NCI-H2227 treated with DMSO at 0.1 percent for 48 hours (cell line): ENCODE data around the gene RNF214.
A peak's percentile ranks its signal among the peaks of the same experiment; 100 is the strongest.

Experiments used
- DNase-seq: peaks from one replicate; lab custom pipeline; 2025; lab: John Stamatoyannopoulos, UW

Gene RNF214

DNA sequence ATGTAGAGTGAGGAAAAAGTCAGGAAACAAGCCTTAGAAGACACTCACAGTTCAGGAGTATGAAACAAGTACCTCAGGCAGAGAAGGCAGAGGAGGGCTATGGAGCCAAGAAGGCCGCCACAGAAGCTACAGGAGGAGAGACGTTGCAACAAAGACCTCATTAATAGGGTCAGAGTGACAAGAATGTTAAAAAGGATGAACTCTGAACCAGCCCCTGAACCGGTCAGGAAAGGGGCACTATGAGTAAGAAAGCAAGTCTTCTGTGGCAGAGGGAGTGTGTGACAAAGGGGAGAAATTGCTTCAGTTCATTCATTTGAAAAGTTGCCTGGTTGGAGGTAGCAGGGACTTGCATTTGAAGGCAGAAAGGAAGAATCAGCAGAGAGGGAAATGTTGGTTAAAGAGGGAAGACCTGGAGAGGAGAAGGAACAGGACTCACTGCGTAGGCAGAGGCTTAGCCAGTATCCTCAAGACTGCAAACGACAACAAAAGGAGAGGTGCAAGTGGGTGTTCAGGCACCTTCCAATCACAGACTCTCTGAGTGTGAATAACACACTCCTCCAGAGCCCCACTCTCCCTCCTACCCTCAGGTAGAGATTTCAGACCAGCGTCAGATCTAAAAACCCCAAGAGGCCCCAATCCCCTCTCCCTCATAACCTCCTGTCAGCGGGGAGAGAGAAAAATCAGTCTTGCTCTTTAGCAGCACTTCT is 17.9 kb upstream of the RNF214 start:
- no peak for DNase-seq

GRCh38 chr11:117217141-117218084 is 15.1 kb upstream of the RNF214 start:
- no peak for DNase-seq

GRCh38 chr11:117218133-117218915 is 14.1 kb upstream of the RNF214 start:
- no peak for DNase-seq

DNA sequence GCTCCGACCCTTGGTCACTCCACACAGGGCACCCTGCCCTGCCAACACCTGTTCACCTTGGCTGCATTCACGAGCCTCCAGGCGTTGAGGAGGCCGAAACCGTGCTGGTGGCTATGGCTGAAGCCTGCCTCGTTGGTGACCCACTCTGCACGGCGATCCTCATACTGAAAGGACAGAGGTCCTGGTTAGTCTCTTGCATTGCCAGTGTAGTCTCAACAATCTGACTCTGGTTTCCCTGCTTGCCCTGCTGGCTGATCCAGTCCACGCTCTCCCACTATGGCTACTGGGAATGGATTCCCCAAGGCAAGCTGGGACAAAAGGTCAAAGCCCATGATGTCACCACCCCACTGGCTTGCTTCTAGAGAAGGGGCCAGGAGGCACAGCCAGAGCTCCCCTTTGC is 13.5 kb upstream of the RNF214 start:
- no peak for DNase-seq

GRCh38 chr11:117219455-117219854 is 13.0 kb upstream of the RNF214 start:
- DNase-seq: no peak

GRCh38 chr11:117219995-117220394 is 12.5 kb upstream of the RNF214 start:
- no peak for DNase-seq

GRCh38 chr11:117220568-117220967 is 11.9 kb upstream of the RNF214 start:
- DNase-seq: no peak

GRCh38 chr11:117220999-117221774 is 11.3 kb upstream of the RNF214 start:
- peak; percentile 4 for DNase-seq

DNA sequence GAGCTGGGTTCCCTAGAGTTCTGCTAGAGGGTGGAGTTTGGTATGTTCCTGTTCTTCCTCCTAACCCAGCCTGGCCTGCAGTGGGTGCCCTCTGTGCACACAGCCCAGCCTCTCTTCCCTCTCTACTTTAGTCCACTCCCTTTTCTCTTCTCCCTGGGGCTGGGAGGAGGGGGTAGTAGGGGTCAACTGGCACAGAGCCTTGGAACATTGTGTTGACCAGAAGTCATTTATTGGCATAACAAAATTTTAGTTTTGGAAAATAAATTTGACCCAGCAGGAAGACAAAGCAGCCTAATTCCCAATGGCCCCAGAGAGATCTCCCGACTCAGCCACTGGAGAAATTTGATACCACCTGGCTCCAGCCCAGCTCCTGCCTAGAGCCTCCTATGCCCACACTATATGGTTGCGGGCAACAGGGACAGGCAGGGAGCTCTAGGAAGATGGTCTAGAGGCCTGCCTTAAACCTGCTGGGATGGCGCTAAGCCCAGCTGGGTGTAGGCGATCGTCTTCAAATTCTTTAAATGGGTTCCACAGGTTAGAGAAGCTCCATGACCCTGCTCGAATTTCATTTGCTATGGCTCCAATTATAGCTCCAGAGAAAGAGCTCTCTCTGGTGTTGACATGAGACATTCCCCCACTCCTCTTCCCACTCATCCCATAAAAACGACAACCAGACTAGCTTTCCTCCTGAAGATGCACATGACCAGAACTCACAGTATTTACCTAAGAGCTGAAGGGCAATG is 10.5 kb upstream of the RNF214 start:
- DNase-seq: no peak

DNA sequence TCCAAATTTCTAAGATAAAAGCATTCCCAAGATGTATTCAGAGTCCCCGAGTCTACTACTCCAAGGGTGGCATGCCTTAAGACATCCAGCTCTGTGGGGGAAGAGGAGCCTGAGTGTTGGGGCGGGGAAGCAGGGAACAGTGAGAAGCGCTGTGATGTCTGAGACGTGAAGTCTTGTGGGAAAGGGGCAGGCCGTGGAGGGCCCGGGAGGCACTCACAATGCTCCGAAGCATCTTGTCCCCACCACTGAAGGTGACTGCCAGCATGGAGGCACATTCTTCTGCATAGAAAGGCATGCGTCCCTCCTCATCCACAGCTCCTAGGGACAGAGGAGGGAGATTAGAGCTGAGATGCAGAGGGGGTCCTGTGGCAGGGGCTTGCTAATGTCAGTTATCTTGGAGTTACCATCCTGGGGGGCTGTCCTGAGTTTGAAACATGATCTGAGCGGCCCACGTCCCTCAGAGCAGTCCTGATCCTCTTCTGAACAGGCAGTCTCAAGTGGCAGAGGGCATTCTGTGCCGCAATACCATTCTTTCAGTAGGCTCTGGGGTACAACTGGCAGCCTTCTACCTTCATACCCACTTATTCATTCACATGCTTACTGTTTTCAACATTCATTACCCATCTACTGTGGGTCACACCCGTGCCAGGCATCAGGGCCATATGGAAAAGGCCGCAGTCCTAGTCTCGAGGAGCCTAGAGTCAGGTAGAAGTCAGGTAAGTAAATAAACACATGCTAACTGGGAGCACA is 9.3 kb upstream of the RNF214 start:
- DNase-seq: no peak

DNA sequence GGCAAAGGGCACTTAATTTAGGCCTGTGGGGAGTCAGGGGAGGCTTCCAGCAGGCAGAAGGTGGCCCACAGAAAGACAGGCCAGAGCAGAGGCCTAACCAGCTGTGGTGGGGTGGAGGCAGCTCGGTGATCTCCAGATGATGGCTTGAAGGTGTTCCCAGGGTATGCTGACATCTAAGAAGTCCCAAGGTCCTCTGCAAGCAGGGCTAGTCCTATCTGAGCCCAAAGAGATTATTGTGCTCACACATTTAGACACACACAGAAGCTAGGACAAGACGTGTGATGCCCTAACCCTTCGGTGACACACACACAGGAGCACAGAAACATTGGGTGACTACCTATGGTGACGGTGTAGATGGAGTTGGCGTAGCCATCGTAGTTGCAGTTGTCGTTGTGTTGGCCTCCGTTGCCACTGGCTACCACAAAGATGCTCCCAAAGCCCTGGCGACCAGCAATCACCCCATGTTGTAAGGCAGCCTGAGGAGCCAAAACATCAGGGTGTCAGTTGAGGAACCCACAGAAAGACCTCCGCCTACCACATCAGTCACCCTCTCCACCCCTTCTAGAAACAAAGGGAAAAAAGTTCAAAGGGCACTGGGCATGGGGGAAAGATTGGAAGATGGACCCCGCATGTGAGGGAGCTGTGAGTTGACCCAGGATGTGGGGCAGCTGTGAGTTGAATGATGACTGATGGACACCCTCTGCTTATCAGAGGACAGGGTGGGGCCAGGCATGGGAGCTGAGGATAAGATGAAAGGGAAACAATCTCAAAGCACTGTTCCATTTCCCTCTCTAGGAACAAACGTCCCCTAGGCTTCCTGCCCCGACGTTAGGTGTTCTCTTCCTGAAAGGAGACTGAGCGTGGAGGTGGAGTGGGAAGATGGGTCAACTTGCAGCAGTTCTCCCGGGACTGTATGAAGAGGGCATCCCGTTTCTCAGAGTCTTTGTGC is 8.5 kb upstream of the RNF214 start:
- DNase-seq: no peak

DNA sequence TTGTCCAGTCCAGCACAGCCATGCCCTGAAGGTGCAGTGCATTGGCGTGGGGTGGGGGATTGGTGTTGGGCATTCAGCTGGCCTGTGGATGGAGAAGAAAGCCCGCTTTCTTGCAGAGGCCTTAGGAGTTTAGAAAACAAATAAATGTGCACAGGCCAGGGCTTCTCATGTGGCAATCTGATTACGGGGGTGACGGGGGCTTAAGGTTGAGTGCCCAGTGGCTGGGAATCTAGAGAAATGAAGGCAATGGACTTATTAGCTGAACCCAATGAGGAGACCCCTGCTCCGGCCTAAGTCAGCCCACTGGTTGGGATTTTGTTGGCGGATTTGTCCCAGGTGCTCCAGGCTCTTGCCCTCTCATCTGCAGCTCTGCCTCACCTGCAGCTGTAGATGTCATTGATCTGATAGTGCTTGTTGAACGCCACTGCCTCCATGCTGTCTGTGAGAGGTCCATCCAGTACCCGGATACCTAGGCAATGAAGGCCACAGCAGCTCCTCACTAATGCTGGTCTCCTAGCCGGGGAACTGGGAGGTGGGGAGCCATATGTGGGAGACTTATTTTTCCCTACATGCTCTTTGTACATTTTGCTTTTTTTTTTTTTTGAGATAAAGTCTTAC is 6.8 kb upstream of the RNF214 start:
- no peak for DNase-seq

GRCh38 chr11:117226388-117227385 is 5.8 kb upstream of the RNF214 start:
- peak; percentile 58 for DNase-seq

- DNase-seq: no peak
Measured at GRCh38 chr11:117228091-117228490, 4.4 kb upstream of the RNF214 start.

- no peak for DNase-seq
Measured at GRCh38 chr11:117229411-117229810, 3.1 kb upstream of the RNF214 start.

DNA sequence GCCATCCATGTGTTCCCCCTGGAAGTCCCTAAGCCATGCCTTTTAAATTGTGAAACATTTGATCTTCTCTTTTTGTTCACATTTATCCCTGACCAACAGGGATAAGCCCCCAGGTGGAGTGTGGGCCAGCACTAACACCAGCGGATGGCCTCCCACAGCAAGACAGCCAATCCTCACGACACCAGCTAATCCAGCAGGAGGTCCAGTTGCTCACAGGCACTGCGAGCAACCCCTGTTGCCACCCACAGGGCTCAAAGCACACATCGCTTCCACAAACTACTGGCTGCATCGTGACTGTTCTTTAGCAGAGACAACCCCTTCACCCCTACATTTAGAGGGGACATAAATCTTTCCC is 2.6 kb upstream of the RNF214 start:
- no peak for DNase-seq

- DNase-seq: no peak
Measured at GRCh38 chr11:117230286-117230961, 2.0 kb upstream of the RNF214 start.
